HG03442 (cell line): ENCODE data around the gene FA2H.
"Not testable (repeated sequence)": the region's sequence is repeated elsewhere in the genome, so short reads cannot be mapped to it uniquely, and the experiment has no call there.

ENCODE experiments used
- ATAC-seq: cut with Tn5 transposase; IDR thresholded peaks from one replicate; pipeline ENCODE4 v1.9.1; 2021; ENCODE audit warnings: mild to moderate bottlenecking, moderate library complexity; ENCODE audit not compliant: unreplicated experiment

FA2H gene

DNA sequence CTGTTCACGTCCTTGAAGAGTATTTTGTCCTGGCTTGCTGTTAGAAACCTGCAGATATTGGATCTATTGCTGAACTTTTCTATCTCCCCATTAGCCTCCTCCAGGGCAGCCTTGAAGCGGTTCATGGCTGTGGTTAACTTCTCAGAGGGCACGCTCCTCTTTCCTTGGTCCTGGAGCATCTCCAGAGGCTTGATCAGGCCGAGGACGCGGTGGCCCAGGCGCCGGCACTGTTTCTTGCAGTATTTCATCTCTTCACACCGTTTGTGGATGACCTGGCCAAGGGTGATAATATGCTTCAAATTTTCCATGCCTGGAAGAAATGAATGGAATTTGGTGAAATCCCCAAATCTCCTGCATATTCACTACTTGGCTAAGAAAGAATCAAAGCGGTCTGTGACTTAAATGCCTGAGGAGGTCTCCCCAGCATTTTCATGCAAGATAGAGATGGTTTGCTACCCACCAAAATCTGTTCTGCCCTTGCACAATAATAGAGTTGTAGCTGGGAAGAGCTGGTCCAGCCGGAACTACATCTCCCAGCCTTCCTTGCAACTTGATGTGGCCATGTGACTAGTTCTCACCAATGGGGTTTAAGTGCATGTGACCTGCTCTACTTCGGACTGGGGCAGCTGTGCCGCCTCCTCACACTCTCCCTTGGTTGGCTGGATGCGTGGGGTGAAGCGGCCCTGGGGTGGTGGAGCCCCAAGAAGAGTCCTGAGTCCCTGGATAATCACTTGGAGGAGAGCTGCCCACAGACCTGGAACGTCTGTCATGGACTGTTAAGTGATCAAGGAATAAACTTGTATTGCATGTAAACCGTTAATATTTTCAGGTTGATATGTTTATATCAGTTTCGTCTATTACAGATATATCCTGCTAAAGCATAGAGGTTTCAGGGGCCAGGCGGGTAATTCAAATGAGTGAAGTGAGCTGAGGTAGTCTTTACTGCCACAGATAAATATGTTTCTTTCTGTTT, 78.9 kb downstream of the FA2H start:
- ATAC-seq = peak; percentile 83

DNA sequence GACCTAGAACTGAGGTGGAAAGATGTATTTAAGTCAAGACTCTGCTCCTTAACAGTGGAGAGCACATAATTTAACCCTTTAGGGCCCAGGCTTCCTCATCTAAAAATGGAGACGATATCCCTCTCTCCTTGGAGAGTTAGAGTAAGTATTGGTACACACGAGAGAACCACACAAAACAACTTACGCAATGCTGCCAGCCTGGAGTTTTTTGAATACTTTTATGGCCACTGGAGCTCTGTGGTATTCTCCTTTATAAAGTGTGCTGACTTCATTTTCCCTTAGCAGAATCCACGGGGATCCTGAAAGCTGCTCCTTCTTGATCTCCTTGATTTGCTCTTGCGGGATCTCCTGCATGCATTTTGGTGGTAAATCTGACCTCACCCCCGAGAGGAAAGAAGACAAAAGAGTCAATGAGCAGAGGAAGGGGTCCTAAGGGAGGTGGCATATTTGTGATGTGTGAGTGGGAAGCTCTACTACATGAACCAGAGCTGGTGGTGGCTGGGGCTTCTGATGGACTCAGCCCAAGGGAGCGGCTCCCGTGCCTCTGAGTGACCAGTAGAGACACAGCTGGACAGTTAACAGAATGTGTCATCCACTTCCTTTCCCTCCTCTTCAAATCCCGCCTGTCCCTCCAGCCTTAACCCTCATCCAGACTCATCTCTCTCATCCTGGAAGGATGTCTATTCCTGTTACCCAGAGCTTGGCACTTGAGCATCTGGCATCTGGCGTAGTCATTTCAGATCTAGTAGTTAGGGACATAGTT, 83.3 kb downstream of the FA2H start:
- no peak for ATAC-seq

DNA sequence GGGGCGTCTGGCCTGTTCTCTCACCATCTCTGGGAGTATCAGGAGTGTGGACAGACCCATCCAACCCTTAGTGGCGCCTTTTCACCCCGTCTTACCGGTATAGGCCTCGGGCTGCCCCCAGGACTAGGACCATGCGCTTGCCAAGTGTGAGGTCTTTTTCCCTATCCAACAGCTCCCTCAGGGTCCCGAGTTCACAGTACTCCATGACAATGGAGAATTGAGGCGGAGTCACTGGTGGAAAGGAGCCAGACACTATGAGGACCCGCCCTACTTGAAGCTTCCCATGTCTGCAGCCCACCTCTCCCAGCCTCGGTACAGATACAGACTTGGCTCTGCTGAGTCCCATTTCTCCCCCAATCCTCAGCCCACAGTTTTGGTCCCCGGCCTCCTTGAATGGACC, 92.1 kb downstream of the FA2H start:
- ATAC-seq = no peak

DNA sequence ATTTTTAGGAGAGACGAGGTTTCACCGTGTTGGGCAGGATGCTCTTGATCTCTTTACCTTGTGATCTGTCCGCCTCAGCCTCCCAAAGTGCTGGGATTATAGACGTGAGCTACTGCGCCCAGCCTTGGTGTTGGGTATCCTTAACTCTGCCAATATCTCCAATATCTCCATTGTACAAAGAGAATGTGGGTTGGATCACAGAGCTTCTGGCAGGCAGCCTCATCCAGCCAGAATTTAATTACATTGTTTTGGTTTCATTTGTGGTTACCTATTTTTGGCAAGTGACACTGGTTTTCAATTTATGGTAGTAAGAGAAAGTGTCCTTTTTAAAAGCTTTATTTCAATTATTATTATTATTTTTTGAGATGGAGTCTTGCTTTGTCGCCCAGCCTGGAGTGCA, 93.9 kb downstream of the FA2H start:
- no peak for ATAC-seq

DNA sequence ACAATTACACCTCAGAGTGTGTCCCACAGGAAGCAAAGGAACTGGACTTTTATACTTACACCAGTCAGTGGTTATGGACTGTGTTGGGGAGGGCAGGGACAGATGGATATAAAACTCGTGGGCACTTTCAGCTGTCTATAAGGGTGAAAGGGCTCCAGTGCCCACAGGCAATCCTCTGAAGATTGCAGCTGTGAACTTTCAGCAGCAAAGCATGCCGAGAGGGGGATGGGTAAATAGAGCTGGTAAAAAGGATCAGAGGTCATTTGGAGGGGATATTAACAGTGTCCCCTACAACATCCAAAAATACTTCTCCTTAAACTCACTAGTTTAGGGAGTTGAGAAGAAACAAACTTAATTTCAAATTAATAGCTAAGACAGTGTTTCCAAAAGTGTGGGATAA, 94.6 kb downstream of the FA2H start:
- no peak for ATAC-seq

DNA sequence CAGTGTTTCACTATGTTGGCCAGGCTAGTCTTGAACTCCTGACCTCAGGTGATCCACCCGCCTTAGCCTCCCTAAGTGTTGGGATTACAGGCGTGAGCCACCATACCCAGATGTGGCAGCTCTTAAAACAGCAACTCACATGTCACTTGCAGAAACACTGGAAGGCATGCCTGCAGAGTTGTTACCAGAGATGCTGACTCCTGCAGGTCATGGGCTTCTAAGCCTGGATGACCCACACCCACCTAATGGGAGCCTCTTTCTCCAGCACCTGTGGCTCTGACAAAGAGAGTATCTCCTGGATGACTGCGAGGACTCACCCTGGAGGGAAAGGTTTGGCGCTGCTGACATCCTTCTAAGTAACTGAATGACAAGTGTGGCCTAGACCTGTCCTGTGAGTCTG, 96.8 kb downstream of the FA2H start:
- ATAC-seq = no peak

DNA sequence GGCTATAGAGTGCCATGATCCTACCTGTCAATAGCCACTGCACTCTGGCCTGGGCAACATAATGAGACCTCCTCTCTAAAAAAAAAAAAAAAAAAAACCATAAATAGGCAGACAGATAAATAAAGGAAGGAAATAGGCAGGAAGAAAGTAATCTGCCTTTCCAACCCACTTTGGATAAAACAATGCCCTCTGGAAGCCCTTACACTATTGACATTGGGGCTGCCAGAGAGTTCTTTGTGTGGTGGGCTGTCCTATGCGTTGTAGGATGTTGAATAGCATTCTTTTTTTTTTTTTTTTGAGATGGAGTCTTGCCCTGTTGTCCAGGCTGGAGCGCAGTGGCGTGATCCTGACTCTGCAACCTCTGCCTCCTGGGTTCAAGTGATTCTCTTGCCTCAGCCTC, 100.7 kb downstream of the FA2H start:
- ATAC-seq = no peak

DNA sequence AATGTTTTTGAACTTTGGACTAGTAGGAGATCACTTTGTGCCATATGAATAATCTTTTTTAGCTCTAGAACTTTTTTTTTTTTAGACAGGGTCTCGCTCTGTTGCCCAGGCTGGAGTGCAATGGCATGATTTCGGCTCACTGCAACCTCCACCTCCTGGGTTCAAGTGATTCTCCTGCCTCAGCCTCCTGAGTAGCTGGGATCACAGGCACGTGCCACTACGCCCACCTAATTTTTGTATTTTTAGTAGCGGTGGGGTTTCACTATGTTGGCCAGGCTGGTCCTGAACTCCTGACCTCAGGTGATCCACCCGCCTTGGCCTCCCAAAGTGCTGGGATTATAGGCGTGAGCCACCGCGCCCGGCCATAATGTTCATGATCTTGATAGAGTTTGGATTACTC, 105.7 kb downstream of the FA2H start:
- ATAC-seq = not testable (repeated sequence)

DNA sequence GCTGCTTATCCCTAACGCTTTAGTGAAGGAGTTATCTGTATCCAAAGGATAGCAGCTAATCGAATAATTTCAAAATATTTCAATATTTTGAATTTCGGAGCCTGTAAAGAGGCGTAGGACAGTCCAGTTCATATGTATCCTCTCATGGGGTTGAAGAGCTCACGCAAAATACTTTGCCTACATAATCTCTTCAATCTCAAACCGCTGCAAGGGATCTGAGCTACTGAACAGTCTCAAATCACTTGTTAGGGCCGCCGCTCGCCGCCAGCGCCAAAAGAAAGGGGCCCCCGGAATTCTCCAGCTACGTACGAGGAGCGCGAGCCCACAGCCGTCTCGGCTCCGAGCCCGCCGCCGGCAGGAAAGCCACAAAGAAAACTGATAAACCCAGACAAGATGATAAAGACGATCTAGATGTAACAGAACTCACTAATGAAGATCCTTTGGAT, 107.3 kb downstream of the FA2H start:
- no peak for ATAC-seq

DNA sequence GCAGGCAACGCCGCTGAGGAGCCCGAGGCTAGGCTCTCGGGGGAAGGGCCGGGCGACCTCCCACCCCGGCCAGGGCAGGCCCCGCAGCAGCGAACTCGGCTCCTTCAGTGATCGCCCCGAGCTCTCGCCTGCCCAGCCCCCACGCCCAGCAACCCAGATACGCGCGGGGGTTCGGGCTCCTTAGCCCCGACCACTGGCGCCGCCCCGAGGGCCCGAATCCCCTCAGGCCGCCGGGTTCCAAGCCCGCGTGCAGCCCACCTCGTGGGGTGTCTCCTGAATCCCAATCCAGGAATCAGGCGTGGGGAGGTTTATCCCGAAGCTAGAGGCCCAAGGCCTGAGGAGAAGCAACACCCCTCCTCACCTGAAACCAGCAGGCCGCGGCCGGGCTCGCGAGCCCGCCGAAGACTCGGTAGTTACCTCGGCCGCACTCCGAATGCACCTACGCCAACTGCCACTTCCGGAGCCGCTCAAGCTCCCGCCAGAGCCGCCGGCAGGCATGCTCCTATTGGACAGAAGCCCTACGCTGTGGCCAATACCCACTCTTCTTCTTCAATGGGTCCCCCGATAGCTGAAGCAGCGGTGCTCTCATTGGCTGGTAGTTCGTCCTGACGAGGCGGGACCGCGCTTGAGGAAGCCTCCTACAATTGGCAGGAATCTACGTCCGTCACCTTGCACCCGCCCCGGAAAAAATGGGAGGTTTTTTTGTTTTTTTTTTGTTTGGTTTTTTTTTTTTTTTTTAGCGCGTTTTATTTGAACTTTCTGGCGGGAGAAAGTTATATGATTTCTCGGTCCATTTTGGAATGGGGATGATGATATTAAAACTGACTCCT, 108.0 kb downstream of the FA2H start, which contains the start of gene RFWD3:
Gene RFWD3, minus strand, starts transcription at position 453 of the 830 bp plus-strand sequence. CDS start 5,428 bp downstream, outside the sequence.
- ATAC-seq = peak; percentile 100

DNA sequence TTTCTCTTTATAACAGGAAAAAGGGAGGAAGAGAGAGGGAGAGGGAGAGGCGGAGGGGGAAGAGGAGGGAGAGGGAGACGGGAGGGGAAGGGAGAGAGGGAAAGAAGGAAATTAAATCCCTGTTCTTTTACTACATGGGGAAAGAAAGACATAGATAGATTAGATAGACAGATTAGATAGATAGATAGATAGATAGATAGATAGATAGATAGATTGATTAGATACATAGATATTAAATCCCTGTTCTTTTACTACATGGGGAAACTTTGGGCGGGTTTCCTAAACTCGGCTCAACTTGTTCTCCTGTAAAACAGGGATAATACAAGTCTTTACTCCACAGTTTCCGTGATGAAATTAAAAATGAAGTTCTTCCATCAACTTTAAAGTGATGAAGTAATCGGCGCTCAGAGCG, 108.6 kb downstream of the FA2H start:
- no peak for ATAC-seq
